TTC549 (cell line): ENCODE measurements around the gene FRMD4B.

ENCODE experiments used
- FAIRE-seq: peaks from 2 replicates; lab custom pipeline; 2012; peaks lifted over from hg19 to GRCh38; lab: Jason Lieb, UNC

Gene FRMD4B

GRCh38 chr3:69321301-69322157 lies 64.4 kb downstream of the FRMD4B start:
- FAIRE-seq = no peak

GRCh38 chr3:69320871-69321271 lies 65.0 kb downstream of the FRMD4B start:
- no peak for FAIRE-seq

GRCh38 chr3:69319652-69320051 lies 66.2 kb downstream of the FRMD4B start:
- FAIRE-seq = no peak

GRCh38 chr3:69318410-69318809 lies 67.5 kb downstream of the FRMD4B start:
- FAIRE-seq = no peak

- no peak for FAIRE-seq
Observed at GRCh38 chr3:69313251-69313650, 72.6 kb downstream of the FRMD4B start.

- no peak for FAIRE-seq
Observed at GRCh38 chr3:69309814-69310213, 76.1 kb downstream of the FRMD4B start.

- FAIRE-seq = peak; percentile 36
Observed at GRCh38 chr3:69306239-69307185, 79.4 kb downstream of the FRMD4B start.

- FAIRE-seq = no peak
Observed at GRCh38 chr3:69305011-69305410, 80.9 kb downstream of the FRMD4B start.

GRCh38 chr3:69304396-69304795 lies 81.5 kb downstream of the FRMD4B start:
- FAIRE-seq = no peak

- FAIRE-seq = no peak
Observed at GRCh38 chr3:69300296-69300695, 85.6 kb downstream of the FRMD4B start.

- FAIRE-seq = no peak
Observed at GRCh38 chr3:69299344-69299743, 86.5 kb downstream of the FRMD4B start.

GRCh38 chr3:69297501-69297900 lies 88.4 kb downstream of the FRMD4B start:
- no peak for FAIRE-seq

GRCh38 chr3:69296995-69297394 lies 88.9 kb downstream of the FRMD4B start:
- FAIRE-seq = no peak

GRCh38 chr3:69294014-69294766 lies 91.7 kb downstream of the FRMD4B start:
- FAIRE-seq = no peak

GRCh38 chr3:69292959-69293574 lies 92.8 kb downstream of the FRMD4B start:
- FAIRE-seq = no peak

GRCh38 chr3:69292185-69292584 lies 93.7 kb downstream of the FRMD4B start:
- FAIRE-seq = no peak

- FAIRE-seq = no peak
Observed at GRCh38 chr3:69290430-69290829, 95.5 kb downstream of the FRMD4B start.

GRCh38 chr3:69290006-69290405 lies 95.9 kb downstream of the FRMD4B start:
- FAIRE-seq = no peak

GRCh38 chr3:69288161-69288895 lies 97.6 kb downstream of the FRMD4B start:
- FAIRE-seq = no peak

- no peak for FAIRE-seq
Observed at GRCh38 chr3:69283913-69284611, 101.8 kb downstream of the FRMD4B start.

- no peak for FAIRE-seq
Observed at GRCh38 chr3:69283496-69283895, 102.4 kb downstream of the FRMD4B start.
